Measurements from ENCODE around the gene GTF3A.

GTF3A gene

DNA sequence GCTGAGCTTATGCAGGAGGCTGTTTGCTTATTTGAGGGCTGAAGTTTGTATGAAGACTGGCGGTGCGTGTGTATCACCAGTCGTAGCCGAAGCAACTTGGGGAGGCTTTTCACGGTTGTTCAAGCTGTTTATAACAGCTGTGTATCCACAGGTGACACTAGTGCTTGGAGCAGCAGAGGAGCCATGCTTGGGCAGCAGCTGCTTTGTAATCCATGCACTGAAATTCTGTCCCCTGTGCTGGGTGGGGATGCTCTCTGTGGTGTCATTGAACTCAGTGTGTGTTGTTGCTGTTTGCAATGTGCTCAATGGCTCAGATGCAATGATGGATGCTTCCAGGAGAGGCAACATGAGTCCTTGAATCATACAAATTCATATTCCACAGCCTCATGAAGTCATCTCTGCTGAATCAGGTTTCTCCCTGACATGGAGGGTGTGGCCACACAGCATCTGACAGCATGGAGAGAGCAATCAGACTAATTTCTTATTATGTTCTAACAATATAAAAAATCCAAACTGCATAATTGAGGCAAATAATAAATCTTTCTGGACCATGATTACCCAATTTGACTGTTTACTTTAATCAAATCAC, 18.8 kb upstream of the GTF3A start:
- DNase-seq, result no peak

DNA sequence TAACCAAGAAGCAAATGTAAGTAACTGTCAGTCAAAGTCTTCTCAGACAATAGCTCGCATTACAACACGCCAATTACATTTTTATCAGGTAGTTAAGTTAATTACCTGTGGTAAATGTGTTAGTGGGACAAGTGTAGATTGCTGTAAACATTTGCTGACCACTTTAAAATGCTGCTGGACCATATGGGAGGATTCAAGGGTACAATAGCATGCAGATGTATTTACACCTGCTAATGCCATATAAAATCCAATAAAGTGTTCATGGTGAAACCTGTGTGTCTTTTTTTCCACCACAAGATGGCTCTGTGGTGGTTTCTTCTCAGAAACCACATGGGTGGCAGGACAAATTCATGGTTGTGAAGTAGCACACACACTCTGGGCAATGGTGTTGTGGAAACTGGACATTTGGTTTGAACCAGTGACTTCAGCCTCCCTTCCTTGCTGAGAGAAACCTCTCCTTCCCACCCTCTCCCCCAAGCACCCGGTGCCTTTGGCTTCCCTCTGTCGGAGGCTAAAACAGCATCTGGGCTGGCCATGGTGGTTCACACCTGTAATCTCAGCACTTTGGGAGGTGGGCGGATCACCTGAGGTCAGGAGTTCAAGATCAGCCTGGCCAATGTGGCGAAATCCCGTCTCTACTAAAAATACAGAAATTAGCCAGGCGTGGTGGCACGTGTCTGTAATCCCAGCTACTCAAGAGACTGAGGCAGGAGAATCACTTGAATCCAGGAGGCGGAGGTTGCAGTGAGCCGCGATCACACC, 18.1 kb upstream of the GTF3A start:
- DNase-seq, result no peak

DNA sequence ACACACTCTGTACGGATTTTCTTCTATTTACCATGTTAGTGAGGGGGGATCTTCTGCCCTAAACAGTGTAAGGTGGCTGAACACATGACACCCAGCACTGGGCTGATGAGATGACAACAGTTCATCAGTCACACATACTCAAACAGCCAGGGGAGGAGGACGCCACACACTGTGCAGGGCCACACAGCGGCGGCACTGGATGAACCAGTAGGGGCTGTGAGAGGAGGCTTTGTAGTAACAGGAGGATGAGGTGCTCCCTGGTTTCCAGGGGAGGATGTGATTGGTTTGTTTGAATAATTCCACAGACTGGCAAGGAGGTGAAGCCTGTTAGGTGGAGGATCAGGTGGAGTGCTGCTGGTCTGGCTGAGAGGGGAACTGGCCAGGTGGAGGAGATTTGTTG, 16.3 kb upstream of the GTF3A start:
- no peak for DNase-seq

DNA sequence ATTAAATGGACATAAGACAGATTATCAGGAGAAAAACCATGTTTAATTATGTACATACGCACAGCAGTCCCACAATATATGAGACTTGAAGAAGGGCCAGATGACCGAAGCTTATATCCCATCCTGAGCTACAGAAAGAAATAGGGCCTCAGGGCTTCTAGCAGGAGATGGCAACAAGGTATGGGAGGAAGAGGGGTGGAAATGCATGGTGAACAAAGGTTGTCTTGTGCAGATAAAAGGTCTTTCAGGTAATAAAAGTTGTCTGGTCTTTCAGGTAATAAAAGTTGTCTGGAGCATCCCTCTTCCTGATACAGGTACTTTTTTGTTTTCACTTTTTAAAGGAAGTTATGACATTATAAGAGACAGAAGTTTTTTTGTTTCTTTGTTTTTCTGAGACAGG, 15.4 kb upstream of the GTF3A start:
- no peak for DNase-seq

DNA sequence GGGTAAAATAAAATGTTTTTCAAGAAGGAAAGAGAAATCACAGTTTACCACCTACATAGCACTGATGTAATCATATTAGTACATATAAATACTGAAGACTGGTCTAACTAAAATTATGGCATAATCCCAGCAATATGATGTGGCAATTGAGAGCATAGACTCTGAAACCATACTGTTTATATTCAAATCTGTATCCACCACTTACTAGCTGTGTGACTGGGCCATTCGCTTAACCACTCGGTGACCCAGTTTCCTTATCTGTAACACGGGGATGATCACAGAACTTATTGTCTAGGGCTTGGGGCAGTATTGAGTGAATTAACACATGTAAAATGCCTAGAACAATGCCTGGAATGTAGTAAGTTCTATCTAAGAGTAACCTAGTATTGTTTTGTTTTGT, 13.1 kb upstream of the GTF3A start:
- no peak for DNase-seq

DNA sequence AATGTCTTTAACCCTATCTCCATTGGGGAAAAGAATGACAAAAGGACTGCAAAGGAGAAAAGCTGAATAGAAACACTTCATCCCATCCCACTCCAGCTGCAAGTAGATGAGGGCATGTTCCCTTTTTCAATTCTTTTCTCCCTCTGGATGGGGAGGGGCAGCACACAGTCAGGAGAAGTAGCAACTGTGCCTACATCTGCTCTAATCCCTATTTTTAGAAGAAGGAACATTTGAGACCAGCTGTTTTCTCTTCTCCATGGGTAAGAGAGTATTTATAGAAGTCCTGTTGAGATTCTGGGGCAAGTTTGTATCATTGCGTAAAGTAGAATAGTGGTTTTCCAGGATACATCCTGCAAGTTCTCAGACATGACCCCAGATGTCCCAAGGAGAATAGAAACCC, 9.3 kb upstream of the GTF3A start:
- DNase-seq, result no peak

DNA sequence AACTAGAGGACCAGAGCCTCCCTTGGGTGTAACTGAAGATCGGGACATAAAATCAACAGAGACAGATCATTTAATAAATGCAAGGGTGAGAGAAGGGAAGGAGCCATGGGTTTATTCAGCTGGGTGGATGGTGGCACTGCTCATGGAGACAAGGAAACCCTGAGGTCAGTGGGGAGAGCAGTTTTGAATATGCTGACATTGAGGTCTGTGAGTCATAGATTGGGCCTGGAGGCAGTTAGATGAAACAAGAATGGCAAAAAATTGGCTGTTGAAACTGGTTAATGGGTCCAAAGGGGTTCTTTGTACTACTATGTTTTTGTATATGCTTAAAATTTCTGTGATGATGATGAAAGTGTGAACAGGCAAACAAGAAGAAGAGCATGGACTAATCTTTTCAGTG, 5.1 kb upstream of the GTF3A start:
- DNase-seq, result no peak

DNA sequence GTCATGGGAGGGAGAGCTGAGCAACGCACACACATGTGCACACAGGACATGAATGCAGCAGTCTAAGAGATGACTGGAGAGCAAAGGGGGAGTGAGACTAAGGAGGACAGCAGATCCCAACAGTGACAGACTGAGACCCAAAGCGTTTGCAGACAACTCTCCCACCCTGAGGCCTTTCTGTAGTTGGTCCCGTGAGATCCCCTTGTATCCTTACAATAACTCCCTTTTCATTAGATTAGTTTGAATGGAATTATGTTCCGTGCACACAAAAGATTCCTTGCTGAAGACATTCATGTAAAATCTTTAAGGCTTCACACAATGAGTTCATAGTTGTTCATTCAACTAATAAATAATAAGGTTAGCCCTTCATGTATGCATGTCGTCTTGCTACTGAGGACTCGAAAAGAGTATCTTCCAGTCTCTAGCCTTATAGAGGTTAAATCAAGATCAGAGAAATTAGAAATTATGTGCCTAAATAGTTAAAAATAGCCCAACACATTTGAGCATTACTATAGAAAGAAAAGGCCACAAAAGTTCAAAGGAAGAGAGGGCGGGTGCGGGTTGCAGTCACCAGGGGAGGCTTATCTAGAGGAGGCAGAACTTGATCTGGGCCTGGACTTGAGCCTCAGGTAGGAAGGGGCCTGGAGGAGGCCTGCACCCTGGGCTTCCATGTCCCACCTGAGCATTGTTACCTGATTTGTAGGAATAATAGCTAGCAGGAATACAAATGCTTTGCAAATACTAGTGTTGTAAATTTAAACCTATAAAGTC, 3.1 kb upstream of the GTF3A start:
- no peak for DNase-seq

DNA sequence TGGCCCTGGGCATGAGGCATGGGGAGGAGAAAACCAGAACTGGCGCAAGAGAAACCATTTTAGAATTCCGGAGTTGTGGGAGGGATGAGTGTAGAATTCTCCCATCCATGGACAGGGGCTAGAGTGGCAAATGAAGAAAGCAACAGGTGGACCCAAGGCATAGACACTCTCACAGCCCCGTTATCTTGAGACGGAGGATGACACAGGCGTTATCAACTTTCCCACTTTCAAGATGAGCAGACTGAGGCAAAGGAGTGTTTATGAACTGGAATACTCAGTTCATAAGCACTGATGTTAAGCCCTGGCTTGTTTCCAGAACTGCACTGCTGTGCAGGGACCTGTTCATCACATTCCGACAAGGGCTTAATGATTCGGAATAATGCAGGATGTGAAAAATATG, 1.1 kb upstream of the GTF3A start:
- DNase-seq, result no peak

DNA sequence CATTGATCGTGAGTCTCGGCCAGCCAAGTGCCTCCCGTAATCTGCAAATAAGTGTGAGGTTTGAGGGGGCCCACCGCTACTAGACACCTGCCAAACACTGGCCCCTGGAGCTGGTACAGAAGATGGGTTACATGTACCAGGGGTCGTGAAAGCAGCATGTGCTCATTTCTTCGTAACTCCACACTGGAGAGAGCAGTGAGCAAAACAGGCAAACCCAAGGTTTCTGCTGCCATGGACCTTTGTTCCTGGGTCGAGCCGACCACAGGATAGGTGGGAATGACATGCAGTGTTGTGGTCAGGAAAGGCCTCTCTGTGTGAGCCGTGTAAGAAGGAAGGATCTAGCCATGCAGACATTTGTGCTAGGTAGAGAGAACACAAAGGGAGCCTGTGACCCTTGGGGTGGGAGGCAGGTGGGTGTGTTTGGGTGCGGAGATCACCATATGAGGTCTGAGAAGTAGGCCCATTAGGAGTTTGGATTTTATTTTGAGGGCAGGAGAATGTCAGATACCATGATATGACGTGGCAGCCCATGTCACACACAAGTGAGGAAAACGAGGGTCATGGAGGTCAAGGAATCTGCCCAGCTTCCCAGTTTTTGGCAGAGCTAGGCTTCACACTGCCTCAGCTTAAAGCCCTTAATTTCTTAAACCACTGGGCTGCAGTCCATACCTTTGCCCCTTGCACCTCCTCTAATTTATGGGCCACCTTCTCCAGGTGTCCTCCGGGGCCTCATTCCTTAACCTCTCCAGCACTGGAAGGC, 919 bp downstream of the GTF3A start:
- no peak for DNase-seq

DNA sequence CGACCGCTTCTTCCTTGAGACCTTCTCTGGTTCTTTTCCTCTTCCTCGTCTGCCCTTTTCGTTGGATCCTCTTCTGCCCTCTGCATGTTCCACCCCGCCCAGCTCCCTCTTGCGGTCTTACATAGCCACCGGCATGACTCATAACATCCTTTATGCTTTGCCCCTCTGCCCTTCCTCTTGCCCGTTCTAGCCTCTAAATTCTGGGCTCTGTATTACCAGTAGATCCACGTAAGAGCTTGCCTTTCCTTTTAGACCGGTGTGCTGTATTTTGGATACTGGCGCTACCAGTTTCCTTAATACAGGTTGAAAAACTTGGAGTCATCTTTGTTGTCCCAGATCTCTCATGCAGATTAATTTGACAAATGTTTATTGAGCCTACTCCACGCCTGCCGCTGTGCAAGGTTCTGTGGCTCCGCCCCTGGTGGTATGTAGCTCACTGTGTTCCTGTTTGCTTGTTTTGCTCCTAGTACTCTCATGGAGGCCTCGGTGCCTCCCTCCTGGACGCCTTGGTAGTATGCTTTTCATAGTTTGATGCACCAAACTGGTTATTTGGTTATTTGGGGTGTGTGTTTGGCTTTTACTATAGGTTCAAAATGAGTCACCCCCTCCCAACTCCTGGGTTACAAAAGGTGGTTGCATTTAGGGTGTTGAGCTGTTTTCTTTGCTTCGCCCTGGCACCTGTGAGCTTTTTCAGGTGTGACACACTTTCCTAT, 1.7 kb downstream of the GTF3A start:
- DNase-seq, result peak in 10 of 14 donors; percentile 11 to 79 (median 34)

DNA sequence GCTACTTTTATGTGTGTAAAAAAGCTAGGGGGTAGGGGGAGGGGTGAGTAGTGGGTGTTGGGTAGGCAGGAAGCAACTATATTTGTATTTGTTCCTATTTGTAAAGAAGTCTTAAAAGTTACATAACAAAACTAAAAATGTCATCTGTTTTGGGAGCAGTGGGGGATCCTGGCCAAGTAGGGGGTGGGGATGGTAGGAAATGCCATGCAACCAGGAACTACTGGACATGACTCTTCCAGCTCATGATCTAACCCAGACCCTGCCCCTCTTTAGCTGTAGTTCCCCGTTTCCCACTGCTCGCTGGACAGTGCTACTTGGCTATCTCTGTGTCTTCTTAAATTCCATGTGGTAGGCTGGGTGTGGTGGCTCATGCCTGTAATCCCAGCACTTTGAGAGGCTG, 3.2 kb downstream of the GTF3A start:
- no peak for DNase-seq

DNA sequence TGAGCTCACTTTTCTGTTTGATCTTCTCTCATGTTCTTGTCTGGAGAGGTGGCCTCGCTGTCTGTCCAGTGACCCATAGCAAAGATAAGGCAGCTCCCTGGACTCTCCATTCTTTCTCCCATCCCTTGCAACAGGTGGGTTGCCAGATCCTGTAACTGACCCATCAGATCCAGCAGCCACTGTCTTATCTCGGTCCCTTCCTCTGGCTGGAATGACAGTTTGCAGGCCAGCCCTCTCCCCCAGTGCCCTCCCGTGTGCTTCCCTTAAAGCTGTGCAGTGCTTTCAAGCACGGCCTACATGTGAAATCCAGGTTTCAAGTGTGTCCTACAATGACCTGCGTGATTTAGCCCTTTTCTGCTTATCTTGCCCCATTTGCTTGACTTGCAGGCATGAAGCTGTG, 3.7 kb downstream of the GTF3A start:
- no peak for DNase-seq

DNA sequence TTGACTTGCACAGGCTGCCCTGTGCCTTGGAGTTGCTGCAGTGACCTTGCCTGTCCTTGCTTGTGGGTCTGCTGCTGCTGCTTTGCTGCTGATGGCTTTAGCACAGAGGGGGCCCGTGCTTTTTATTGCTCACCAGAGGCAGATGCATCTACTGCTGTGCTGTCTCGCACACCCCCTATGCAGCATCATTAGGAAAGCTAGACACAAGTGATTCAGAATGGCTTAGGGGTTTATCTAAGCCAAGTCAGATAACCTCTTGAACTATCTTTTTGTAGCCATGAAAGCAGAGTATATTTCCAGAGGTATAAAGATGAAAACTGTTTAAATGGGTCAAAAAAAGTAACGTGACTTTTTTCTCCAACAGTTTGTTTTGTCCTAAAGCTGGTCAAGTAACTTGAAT, 7.8 kb downstream of the GTF3A start:
- no peak for DNase-seq

DNA sequence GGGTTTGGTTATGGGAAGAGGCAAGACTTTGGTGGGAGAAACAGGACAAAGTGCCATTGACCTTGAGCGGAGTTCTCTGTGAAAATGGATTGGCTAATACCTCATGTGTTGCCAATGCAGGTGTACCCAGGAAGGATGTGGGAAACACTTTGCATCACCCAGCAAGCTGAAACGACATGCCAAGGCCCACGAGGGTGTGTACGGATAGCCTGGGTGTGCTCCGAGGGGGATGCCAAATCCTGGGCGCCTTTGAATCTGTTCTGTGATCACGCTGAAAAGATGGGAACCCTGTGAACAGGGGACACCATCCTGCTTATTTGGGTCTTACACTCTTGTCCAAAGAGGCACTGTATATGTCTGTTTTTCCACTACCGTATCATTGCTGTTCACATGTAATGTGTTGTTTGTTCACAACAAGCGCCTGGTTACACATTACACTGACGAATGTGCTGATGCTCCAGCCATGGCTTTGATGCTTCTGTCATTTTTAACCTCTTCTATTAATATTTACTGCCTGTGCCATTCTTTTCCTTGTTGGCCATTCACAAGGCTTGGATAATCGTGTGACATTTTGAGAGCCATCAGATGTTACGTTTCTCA, 8.3 kb downstream of the GTF3A start:
- no peak for DNase-seq

DNA sequence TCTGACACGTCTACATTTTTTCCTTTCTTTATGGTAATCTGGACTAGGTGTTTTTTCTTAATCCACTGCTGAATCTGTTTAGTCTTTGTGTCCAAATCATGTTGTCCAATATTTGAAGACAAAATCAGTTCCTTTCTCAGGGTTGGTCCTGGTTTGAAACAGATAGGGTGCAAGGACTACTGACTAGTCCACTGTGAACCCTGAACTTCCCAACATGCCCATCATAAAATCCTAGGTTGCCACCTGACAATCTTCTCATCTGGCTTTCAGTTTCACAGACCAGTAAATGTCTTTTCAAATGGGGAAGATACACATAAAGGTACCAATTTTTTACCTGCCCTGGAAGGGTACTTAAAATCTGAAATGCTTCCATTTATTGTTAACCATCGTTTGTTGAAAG, 12.7 kb downstream of the GTF3A start:
- no peak for DNase-seq

DNA sequence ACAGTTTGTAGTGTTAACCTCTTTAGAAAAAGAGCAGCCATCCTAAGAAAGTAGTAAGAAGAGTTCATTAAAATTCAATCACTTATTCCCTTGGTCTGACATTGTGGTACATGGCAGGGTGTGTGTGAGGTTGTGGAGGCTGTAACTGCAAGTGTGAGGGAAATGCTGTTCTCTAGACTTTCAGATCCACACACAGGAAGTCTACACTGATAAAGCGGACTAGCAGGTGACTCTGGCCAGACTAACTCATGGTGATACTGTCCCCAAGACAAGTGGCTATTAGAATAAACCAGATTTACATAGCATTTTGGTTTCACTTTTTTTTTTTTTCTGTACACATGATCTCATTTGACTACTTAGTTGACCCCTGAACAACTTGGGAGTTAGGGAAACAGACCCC, 16.0 kb downstream of the GTF3A start:
- no peak for DNase-seq

DNA sequence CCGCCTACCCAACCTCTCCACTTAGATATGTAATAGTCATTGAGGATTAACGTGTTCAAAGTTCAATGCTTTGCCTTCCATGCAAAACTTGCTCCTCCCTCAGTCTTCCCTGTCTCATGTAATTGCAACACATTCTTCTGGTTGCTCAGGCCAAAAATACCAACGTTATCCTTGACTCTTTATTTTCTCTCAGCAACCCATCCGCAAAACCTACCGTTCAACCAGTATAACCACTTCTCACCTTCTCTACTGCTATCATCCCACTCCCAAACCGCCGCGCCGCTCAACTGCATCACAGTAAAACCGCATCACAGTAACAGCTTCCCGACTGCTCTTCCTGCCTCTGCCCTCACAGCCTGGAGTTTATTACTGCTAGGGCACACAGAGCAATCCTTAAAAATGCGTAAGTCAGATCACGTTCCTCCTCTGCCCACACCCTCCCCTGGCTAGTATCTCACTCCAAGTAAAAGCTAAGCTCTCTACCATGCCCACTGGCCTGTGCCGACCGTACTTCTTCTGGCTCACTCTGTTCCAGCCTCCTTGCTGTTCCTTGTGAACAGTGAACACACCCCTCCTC, 17.7 kb downstream of the GTF3A start:
- no peak for DNase-seq

DNA sequence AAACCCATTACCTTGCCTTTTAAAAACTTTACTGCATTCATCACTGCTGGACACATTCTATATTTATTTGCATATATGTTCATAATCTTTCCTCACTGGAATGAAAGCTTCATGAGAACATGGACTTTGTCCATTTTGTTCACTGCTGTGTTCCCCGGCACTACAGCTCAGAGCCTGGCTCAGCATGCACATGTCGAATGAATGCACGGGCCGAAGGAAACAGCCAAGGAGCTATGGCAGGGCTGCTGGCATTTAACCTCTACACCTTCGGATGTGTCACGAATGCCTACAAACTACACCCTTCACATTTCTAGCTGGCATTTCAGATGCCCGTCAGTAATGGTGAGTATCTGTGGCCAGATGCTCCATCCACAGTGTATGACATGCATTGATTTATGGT, 18.4 kb downstream of the GTF3A start:
- DNase-seq, result no peak

DNA sequence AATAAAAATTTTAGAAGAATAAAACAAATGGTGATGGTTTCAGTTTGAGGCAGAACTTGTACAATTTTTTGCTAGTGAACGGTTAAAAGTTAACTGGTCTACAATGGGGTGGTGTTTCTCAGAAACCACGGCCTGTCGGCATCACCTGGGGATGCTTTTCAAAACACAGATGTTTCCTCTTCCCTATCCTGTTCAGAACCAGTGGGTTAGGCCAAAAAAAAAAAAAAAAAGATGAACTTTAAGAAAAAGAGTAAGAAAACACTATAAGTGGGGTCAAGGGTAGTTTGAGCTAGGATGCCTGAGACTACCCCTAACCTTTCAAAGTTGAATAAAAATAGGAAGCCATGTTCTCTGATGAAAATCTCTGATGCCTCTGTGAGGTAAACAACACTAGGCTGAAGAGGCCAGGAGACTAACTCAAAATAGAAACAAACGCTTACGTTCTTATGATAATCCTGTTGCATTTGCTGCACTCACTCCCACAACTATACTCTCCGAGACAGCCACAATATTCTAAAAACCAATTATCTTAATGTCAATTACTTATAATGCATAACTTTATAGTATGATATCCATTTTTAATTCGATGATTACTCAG, 22.7 kb downstream of the GTF3A start:
- no peak for DNase-seq

DNA sequence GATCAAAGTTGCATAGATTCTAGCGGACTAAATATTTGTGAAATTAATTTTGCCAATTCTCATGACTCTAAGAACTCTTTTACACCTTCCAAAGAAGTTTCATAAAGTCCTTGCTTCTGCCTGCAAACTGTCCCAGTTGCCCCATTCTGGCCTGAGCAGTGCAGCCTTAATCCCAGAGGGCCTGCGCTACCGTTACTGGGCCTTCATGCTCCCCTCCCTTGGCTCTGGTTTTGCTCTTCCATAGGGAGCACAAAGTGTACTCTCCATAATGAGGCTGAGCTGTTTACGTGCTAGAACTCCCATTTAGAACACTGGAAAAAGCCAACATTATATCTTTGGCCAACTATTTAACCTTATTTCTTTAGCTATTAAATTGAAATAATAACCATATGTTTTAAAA, 23.9 kb downstream of the GTF3A start:
- no peak for DNase-seq
